ENCODE data around the gene CARMIL1. TPM values are rescaled to one million over a fixed set of nuclear protein-coding genes. Genes with fewer than 3 reads are reported as not detected.

CARMIL1 gene
- total and polyA plus RNA-seq, 10 donors, result 3.7 to 34.8 (median 9.3) TPM

GRCh38 chr6:25332165-25332564 is 53.0 kb downstream of the CARMIL1 start:
- Histone ChIP-seq H3K9me3 (no peaks in the 10 kb centered on the region), H3K27ac (no peak overlapping the region), H3K4me1 (peaks cover 0 to 51% (median 22%) of the 10 kb centered on the region in 6 donors), H3K4me3 (no peak overlapping the region), H3K36me3 (no peaks in the 10 kb centered on the region), H3K27me3 (replicated peaks in 1 of 7) (no peaks in the 10 kb centered on the region)
- WGBS, 5 donors, result 67 to 86% (median 69%) methylated on average over 3 of the region's 3 CpGs
- TF ChIP-seq CTCF (IDR thresholded peaks at IDR 0.05 in 8 of 11, conservative IDR thresholded peaks at IDR 0.05 in 3 of 11) (no peak), POLR2AphosphoS5 (IDR thresholded peaks at IDR 0.05) (no peak), POLR2A (IDR thresholded peaks at IDR 0.05) (no peak)
- intact Hi-C loops (cut with DNase I; ENCODE audit: low total_unique reads), result no loop called here
- DNase-seq, result no peak

DNA sequence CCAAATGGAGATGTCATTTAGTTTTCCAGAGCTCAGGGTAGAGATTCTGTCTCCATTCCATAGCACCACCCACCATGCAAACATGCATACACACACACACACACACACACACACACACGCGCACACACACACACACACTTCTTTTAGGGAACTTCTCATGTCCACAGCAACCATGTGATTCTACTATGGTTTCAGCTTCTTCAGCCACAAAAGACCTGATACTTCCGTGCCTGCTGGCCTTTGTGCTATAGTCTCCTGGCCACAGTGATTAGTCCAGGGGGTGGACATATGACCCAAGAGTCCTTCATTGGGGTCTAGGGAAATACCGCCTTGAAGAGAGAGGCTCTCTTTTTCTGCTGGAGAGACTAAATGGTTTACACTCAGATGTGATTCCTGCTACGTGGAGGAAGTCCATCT is 53.5 kb downstream of the CARMIL1 start:
- H3K9me3 ChIP-seq, result no peaks in the 10 kb centered on the region
- peaks cover 0 to 51% (median 22%) of the 10 kb centered on the region in 6 donors for H3K4me1 ChIP-seq
- 27 to 49% (median 30%) methylated on average over 3 to 5 of the region's 5 CpGs for WGBS, 5 donors
- intact Hi-C loops (cut with DNase I; ENCODE audit: low total_unique reads), result no loop called here
- H3K27ac ChIP-seq, result peak overlapping the region in 1 of 8 donors; percentile 14
- H3K27me3 ChIP-seq (replicated peaks in 1 of 7), result no peaks in the 10 kb centered on the region
- H3K4me3 ChIP-seq, result no peak overlapping the region
- no peaks in the 10 kb centered on the region for H3K36me3 ChIP-seq
- DNase-seq, result no peak
- TF ChIP-seq POLR2A (IDR thresholded peaks at IDR 0.05) (no peak), POLR2AphosphoS5 (IDR thresholded peaks at IDR 0.05) (no peak), CTCF (IDR thresholded peaks at IDR 0.05 in 8 of 11, conservative IDR thresholded peaks at IDR 0.05 in 3 of 11) (no peak)

DNA sequence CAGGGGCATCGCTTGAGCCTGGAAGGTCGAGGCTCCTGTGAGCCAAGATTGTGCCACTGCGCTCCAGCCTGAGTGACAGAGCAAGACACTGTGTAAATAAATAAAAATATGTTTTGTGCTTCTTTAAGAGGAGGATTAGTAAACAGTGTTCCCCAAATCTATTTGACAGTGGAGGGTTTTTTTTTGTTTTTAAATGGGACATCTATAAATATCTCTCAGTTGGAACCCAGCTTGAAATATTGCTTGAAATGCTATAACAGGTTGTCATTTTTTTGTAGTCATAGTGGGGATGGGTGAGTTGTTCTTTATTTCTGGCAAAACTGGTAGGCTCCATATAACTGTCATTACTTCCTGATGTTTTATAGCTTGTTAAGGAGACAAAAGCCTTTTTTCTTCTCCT is 54.3 kb downstream of the CARMIL1 start:
- Histone ChIP-seq H3K27me3 (replicated peaks in 1 of 7) (no peaks in the 10 kb centered on the region), H3K36me3 (no peaks in the 10 kb centered on the region), H3K27ac (no peak overlapping the region), H3K9me3 (no peaks in the 10 kb centered on the region), H3K4me1 (peaks cover 0 to 51% (median 22%) of the 10 kb centered on the region in 6 donors), H3K4me3 (no peak overlapping the region)
- no peak for TF ChIP-seq CTCF (IDR thresholded peaks at IDR 0.05 in 8 of 11, conservative IDR thresholded peaks at IDR 0.05 in 3 of 11)
- no peak for TF ChIP-seq POLR2AphosphoS5 (IDR thresholded peaks at IDR 0.05)
- TF ChIP-seq POLR2A (IDR thresholded peaks at IDR 0.05), result no peak
- 91 to 95% (median 95%) methylated on average over 3 of the region's 3 CpGs for WGBS, 5 donors
- intact Hi-C loops (cut with DNase I; ENCODE audit: low total_unique reads), result no loop called here
- no peak for DNase-seq

- Histone ChIP-seq H3K4me3 (no peak overlapping the region), H3K27me3 (replicated peaks in 1 of 7) (no peaks in the 10 kb centered on the region), H3K4me1 (peaks cover 0 to 38% (median 22%) of the 10 kb centered on the region in 6 donors), H3K27ac (no peak overlapping the region), H3K36me3 (no peaks in the 10 kb centered on the region), H3K9me3 (no peaks in the 10 kb centered on the region)
- intact Hi-C loops (cut with DNase I; ENCODE audit: low total_unique reads), result no loop called here
- TF ChIP-seq CTCF (IDR thresholded peaks at IDR 0.05 in 8 of 11, conservative IDR thresholded peaks at IDR 0.05 in 3 of 11), result no peak
- no peak for TF ChIP-seq POLR2AphosphoS5 (IDR thresholded peaks at IDR 0.05)
- TF ChIP-seq POLR2A (IDR thresholded peaks at IDR 0.05), result no peak
- DNase-seq, result no peak
- 63 to 74% (median 69%) methylated on average over 4 of the region's 4 CpGs for WGBS, 5 donors
Measured at GRCh38 chr6:25334793-25335192, 55.6 kb downstream of the CARMIL1 start.

Measured in spleen (tissue), 11 donors.